ENCODE measurements around the gene ST6GALNAC3. TPM values are rescaled to one million over a fixed set of nuclear protein-coding genes. Genes with fewer than 3 reads are reported as not detected.

The ST6GALNAC3 gene
- total RNA-seq, 1 experiment from 2014 or later = 2.2 TPM

DNA sequence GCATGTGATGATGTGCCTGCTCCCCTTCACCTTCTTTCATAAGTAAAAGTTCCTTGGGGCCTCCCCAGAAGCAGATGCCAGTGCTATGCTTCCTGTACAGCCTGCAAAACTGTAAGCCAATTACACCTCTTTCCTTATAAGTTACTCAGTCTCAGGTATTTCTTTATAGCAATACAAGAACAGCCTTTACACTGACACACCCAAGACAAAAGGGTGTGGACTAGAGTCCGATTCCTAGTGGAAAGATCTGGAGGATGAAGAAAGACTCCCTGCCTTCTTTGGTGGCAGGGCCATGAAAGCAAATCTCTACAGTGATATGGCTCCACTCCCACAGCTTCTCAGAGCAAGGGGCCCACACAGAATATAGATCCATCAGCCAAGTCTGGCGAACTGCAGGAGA is 583.1 kb downstream of the ST6GALNAC3 start:
- no peaks in the 10 kb centered on the region; the same call in 1 of the 2 replicates for H3K9me2 ChIP-seq (ENCODE audit: insufficient read depth)
- BruUV-seq (replicated peaks) = no TSS peak
- H3K9ac ChIP-seq (ENCODE audit: low read length) = no peak overlapping the region
- ATAC-seq (no peak), DNase-seq (ENCODE audit: low read depth, low spot score) (no peak)
- H3K4me1 ChIP-seq (ENCODE audit: control insufficient read depth in 1 of 2, insufficient read depth in 2 of 2, low read length in 2 of 2) = no peaks in the 10 kb centered on the region
- ChIA-PET POLR2A (no interaction called here), CTCF (no interaction called here), RAD21 (ENCODE audit: low non-redundant PET in 1 of 2, low total read pairs in 2 of 2, uncharacterized antibody in 2 of 2, unreplicated experiment in 2 of 2) (no interaction called here)
- TF ChIP-seq SIN3A (IDR thresholded peaks at IDR 0.05; ENCODE audit: low read depth) = no peak
- TF ChIP-seq ELF1 (IDR thresholded peaks at IDR 0.05; ENCODE audit: borderline replicate concordance, low read depth) = no peak
- no peak for TF ChIP-seq POLR2A (IDR thresholded peaks at IDR 0.05; ENCODE audit: borderline replicate concordance, extremely low read depth, insufficient read depth, insufficient read length)
- no peak for TF ChIP-seq EGR1 (IDR thresholded peaks at IDR 0.05; ENCODE audit: low read depth)
- no peak for TF ChIP-seq EZH2 (IDR thresholded peaks at IDR 0.05)
- no peak for TF ChIP-seq JUND (IDR thresholded peaks at IDR 0.05)
- TF ChIP-seq, protein P1, sequence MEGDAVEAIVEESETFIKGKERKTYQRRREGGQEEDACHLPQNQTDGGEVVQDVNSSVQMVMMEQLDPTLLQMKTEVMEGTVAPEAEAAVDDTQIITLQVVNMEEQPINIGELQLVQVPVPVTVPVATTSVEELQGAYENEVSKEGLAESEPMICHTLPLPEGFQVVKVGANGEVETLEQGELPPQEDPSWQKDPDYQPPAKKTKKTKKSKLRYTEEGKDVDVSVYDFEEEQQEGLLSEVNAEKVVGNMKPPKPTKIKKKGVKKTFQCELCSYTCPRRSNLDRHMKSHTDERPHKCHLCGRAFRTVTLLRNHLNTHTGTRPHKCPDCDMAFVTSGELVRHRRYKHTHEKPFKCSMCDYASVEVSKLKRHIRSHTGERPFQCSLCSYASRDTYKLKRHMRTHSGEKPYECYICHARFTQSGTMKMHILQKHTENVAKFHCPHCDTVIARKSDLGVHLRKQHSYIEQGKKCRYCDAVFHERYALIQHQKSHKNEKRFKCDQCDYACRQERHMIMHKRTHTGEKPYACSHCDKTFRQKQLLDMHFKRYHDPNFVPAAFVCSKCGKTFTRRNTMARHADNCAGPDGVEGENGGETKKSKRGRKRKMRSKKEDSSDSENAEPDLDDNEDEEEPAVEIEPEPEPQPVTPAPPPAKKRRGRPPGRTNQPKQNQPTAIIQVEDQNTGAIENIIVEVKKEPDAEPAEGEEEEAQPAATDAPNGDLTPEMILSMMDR (IDR thresholded peaks at IDR 0.05 in 2 of 3, conservative IDR thresholded peaks at IDR 0.05 in 1 of 3; ENCODE audit: borderline replicate concordance in 1 of 3, insufficient read depth in 1 of 3, low read depth in 2 of 3, low read length in 2 of 3) = no peak
- TF ChIP-seq SRF (IDR thresholded peaks at IDR 0.05; ENCODE audit: low read depth) = no peak
- TF ChIP-seq, protein P2, sequence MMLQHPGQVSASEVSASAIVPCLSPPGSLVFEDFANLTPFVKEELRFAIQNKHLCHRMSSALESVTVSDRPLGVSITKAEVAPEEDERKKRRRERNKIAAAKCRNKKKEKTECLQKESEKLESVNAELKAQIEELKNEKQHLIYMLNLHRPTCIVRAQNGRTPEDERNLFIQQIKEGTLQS (IDR thresholded peaks at IDR 0.05) = no peak
- TF ChIP-seq, protein P3, sequence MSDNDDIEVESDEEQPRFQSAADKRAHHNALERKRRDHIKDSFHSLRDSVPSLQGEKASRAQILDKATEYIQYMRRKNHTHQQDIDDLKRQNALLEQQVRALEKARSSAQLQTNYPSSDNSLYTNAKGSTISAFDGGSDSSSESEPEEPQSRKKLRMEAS (IDR thresholded peaks at IDR 0.05) = no peak
- TF ChIP-seq RAD21 (IDR thresholded peaks at IDR 0.05; ENCODE audit: low read depth) = no peak
- H4K20me1 ChIP-seq (ENCODE audit: insufficient read depth) = no peaks in the 10 kb centered on the region
- H3K36me3 ChIP-seq (ENCODE audit: control insufficient read depth in 1 of 2, insufficient read depth in 2 of 2, low read length in 2 of 2) = no peaks in the 10 kb centered on the region
- intact Hi-C loops (cut with micrococcal nuclease) = no loop called here
- H3K4me2 ChIP-seq (ENCODE audit: low read length) = no peak overlapping the region
- no peak overlapping the region for H3K4me3 ChIP-seq (replicated peaks in 1 of 2; ENCODE audit: low read depth in 1 of 2, low read length in 2 of 2)
- H3K27ac ChIP-seq (ENCODE audit: low read depth, low read length) = no peak overlapping the region
- H2AFZ ChIP-seq (ENCODE audit: low read depth, low read length, poor library complexity, severe bottlenecking) = no peak overlapping the region
- H3K9me3 ChIP-seq (ENCODE audit: control insufficient read depth in 1 of 2, insufficient read depth in 1 of 2, low read depth in 1 of 2, low read length in 2 of 2) = no peaks in the 10 kb centered on the region; a peak in 1 of 4 replicates
- no peaks in the 10 kb centered on the region for H3K27me3 ChIP-seq (ENCODE audit: insufficient read depth, low read length)
- no peaks in the 10 kb centered on the region for H3K79me2 ChIP-seq (ENCODE audit: insufficient read depth, low read length)

Measured in HCT116 (cell line).